ENCODE data around the gene TRPV4. TPM values are rescaled to one million over a fixed set of nuclear protein-coding genes. Genes with fewer than 3 reads are reported as not detected.
A peak's percentile ranks its signal among the peaks of the same experiment; 100 is the strongest.
"Not testable (repeated sequence)": the region's sequence is repeated elsewhere in the genome, so short reads cannot be mapped to it uniquely, and the experiment has no call there.

The TRPV4 gene
- total RNA-seq, 2 donors from 2014 or later = 0.59 to 0.90 TPM

DNA sequence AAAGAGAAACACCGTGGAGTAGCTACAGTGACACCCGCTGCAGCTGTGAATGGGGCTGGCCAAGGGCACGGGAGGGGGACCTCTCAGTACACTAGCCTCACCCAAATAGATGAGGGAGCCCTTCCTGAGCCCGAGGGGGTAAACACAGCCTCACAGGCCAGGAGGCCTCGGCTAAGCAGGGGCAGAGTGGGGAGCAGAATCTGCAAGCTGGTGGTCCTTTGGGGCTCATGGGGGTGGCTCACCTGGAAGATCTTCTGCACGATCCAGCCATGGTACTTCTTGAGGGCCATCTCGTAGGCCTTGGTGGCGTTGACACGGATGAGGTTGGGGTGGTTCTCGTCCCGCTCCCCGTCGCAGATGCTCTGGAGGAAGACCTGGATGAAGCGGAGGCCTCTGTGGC, 22.2 kb upstream of the TRPV4 start:
- H3K4me1 ChIP-seq = no peaks in the 10 kb centered on the region

DNA sequence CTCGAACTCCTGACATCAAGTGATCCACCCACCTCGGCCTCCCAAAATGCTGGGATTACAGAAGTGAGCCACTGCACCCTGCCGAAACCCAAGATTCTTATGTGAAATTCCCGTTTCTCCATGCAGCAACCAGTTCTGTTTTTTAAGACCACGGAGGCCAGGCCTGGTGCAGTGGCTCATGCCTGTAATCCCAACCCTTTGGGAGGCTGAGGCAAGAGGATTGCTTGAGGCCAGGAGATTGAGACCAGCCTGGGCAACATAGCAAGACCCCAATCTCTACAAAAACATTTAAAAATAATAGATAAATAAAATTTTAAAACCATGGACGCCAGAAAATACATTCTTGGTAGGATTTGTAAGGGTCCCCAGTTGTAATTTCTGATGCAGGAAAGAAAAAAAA, 17.3 kb upstream of the TRPV4 start:
- H3K27me3 ChIP-seq; H3K4me3 ChIP-seq; H3K27ac ChIP-seq; H3K4me1 ChIP-seq; DNase-seq (ENCODE audit: low spot score); H3K9me3 ChIP-seq: not testable (repeated sequence)
- peaks cover 27% of the 10 kb centered on the region for H3K36me3 ChIP-seq

More for the DNA sequence above, 22.2 kb upstream of the TRPV4 start:
- no peak overlapping the region for H3K27ac ChIP-seq
- no peak overlapping the region for H3K4me3 ChIP-seq
- H3K27me3 ChIP-seq = no peaks in the 10 kb centered on the region
- peaks cover 56% of the 10 kb centered on the region for H3K36me3 ChIP-seq
- TF ChIP-seq, protein P1, sequence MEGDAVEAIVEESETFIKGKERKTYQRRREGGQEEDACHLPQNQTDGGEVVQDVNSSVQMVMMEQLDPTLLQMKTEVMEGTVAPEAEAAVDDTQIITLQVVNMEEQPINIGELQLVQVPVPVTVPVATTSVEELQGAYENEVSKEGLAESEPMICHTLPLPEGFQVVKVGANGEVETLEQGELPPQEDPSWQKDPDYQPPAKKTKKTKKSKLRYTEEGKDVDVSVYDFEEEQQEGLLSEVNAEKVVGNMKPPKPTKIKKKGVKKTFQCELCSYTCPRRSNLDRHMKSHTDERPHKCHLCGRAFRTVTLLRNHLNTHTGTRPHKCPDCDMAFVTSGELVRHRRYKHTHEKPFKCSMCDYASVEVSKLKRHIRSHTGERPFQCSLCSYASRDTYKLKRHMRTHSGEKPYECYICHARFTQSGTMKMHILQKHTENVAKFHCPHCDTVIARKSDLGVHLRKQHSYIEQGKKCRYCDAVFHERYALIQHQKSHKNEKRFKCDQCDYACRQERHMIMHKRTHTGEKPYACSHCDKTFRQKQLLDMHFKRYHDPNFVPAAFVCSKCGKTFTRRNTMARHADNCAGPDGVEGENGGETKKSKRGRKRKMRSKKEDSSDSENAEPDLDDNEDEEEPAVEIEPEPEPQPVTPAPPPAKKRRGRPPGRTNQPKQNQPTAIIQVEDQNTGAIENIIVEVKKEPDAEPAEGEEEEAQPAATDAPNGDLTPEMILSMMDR (IDR thresholded peaks at IDR 0.05) = no peak
- H3K9me3 ChIP-seq = no peaks in the 10 kb centered on the region
- no peak for DNase-seq (ENCODE audit: low spot score)

DNA sequence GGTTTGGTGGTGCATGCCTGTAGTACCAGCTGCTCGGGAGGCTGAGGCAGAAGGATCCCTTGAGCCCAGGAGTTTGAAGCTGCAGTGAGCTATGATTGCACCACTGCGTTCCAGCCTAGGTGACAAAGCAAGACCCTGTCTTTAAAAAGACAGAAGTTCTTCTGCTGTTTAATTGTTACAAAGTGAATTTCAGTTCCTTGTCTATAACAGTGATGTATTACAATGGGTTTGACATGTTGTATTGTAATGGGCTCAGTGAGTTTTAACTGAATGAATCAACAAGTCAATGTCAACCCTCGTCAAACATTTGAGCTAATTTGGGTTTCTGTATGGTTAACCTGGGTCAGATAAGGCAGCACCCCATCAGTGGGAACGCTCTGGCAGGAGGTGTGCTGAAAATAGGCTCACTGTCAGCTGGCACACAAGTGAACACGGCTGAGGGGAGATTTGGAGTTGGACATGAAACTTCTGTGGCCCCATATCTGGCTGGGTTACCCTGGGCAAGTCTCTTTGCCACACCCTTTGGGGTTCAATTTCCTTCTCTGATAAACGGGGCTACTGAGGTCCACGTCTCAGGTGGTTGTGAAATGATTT, 14.0 kb upstream of the TRPV4 start:
- TF ChIP-seq, protein P1 (IDR thresholded peaks at IDR 0.05) = no peak
- no peaks in the 10 kb centered on the region for H3K9me3 ChIP-seq
- peaks cover 0 to 6% of the 10 kb centered on the region in 2 donors for H3K4me1 ChIP-seq
- no peaks in the 10 kb centered on the region for H3K27me3 ChIP-seq
- peaks cover 9% of the 10 kb centered on the region for H3K36me3 ChIP-seq
- H3K27ac ChIP-seq = no peak overlapping the region
- no peak overlapping the region for H3K4me3 ChIP-seq
- no peak for DNase-seq (ENCODE audit: low spot score)

DNA sequence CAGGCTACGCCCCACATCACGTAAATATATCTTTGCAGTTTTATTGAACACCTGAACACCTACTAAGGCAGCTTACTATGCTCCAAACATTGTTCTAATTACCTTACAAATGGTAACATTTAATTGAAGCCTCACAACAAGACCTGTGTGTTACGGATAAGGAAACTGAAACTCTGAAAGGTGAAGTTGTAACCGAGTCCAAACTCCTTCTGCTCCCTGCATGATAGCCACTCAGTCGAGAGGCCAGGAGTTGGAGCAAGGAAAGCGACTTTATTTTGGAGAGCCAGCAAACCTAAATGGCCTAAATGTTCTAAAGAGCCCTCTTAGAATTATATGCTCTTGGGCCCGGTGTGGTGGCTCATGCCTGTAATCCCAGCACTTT, 12.6 kb upstream of the TRPV4 start:
- H3K4me3 ChIP-seq = peak overlapping the region in 1 of 2 donors; percentile 35
- DNase-seq (ENCODE audit: low spot score) = no peak
- H3K27me3 ChIP-seq = no peaks in the 10 kb centered on the region
- H3K9me3 ChIP-seq = no peaks in the 10 kb centered on the region
- H3K4me1 ChIP-seq = peaks cover 0 to 6% of the 10 kb centered on the region in 2 donors
- TF ChIP-seq, protein P1 (IDR thresholded peaks at IDR 0.05) = no peak
- H3K36me3 ChIP-seq = no peaks in the 10 kb centered on the region
- H3K27ac ChIP-seq = no peak overlapping the region

DNA sequence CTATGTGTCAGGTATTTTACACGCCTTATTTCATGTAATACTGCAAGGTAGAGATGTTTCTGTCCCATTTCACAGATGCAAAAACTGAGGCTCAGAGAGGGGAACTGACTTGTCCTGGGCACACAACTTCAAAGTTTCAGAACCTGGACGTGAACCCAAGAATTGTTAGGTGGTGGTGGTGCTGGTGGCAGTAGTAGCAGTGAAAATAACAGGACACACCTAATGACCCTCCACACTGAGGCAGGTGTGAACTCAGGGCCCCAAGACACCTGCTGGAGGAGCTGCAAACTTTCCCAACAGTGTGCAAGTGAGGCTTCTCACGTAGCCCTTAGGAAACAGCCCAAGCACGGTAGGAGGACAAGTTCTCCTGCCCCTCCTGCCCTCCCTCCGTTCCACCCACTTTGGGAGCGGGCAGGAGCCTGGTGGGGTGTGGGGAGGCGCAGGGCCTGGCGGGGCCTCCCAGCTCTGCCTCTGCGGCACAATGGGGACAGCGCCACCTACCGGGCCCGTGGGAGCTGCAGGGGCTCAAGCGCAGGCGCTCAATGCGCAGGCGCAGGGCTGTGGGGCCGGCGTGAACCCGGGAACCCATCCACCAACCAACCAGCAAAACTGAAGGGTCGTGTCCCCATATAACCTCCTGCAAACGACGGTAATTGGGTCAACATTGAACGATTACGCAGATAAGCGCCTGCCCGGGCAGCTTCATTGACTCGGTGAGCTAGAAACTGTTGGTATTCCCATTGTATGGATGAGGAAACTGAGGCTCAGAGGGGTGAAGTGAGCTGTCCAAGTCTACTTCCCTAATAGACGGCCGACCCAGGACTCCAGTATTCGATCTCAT, 12.0 kb upstream of the TRPV4 start:
- Histone ChIP-seq H3K4me3 (peak overlapping the region in 1 of 2 donors; percentile 35), H3K27ac (no peak overlapping the region), H3K9me3 (no peaks in the 10 kb centered on the region), H3K36me3 (no peaks in the 10 kb centered on the region), H3K4me1 (peaks cover 0 to 6% of the 10 kb centered on the region in 2 donors), H3K27me3 (no peaks in the 10 kb centered on the region)
- TF ChIP-seq, protein P1 (IDR thresholded peaks at IDR 0.05) = peak; percentile 96 to 99
- peak; percentile 81 for DNase-seq (ENCODE audit: low spot score)

DNA sequence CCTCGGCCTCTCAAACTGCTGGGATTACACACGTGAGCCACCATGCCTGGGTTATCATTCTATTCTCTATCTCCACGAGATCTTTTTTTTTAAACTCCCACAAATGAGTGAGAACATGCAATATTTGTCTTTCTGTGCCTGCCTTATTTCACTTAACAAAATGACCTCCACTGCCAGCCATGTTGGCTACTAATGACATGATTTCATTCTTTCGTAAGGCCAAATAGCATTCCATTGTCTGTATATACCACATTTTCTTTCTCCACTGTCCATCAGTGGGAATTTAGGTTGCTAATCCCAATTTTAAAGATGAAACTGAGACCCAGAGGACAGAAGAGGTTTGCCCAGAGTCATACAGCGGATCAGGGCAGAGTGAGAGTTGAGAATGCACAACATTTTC, 10.9 kb upstream of the TRPV4 start:
- Histone ChIP-seq H3K36me3 (no peaks in the 10 kb centered on the region), H3K27me3 (no peaks in the 10 kb centered on the region), H3K4me3 (no peak overlapping the region), H3K27ac (no peak overlapping the region), H3K4me1 (peaks cover 0 to 6% of the 10 kb centered on the region in 2 donors), H3K9me3 (no peaks in the 10 kb centered on the region)
- DNase-seq (ENCODE audit: low spot score) = no peak
- TF ChIP-seq, protein P1 (IDR thresholded peaks at IDR 0.05) = no peak

Measured in right atrium auricular region (tissue), 2 donors.